Adrenal gland (tissue), 12 donors: Measurements from ENCODE around the gene MFF. TPM values are rescaled to one million over a fixed set of nuclear protein-coding genes. Genes with fewer than 3 reads are reported as not detected.

Experiments used
- DNase-seq, 7 donors: peaks; one replicate each; pipeline ENCODE4 v3.0.0-alpha.2; 2019 to 2020
- H3K27ac ChIP-seq, 5 donors: fragments of 200-600 bp; sonication (generic) in 4 of 5; 1 replicate in 3 of 5; 2 replicates in 2 of 5; pipeline versions ENCODE4 v1.5.1 to v1.8.0; 2016 to 2020; ENCODE audit warnings: mild to moderate bottlenecking in 1 of 5
- H3K27me3 ChIP-seq: fragments of 200-600 bp; 2 replicates; pipeline ENCODE4 v1.8.0; 2021
- H3K36me3 ChIP-seq, 2 donors: fragments of 200-600 bp; replicated peaks in 1 of 2; 1 replicate in 1 of 2; 2 replicates in 1 of 2; pipeline versions ENCODE4 v1.5.1 to v1.8.0; 2018 to 2022
- H3K4me1 ChIP-seq, 2 donors: fragments of 200-600 bp; replicated peaks in 1 of 2; 1 replicate in 1 of 2; 2 replicates in 1 of 2; pipeline versions ENCODE4 v1.5.1 to v1.8.0; 2018 to 2021
- H3K4me3 ChIP-seq, 4 donors: fragments of 200-600 bp; sonication (generic) in 3 of 4; one replicate each; pipeline ENCODE4 v1.5.1; 2016 to 2018
- H3K9me3 ChIP-seq, 3 donors: fragments of 200-600 bp; sonication (generic) in 1 of 3; replicated peaks in 1 of 3; 1 replicate in 2 of 3; 2 replicates in 1 of 3; pipeline versions ENCODE4 v1.5.1 to v1.8.0; 2016 to 2021
- POLR2A ChIP-seq, 2 donors: fragments of 450-650 bp; IDR thresholded peaks; one replicate each; pipeline ENCODE4 v1.6.1; 2017; ENCODE audit warnings: antibody characterized with exemption in 2 of 2, mild to moderate bottlenecking in 2 of 2, moderate library complexity in 1 of 2
- WGBS, 4 donors: extraction: QIAGEN DNeasy Blood & Tissue Kit in 2 of 4; methylation state at CpG; one replicate each; pipeline versions ENCODE4 v1.1.5 to v1.1.7; 2013 to 2017; 5-methylcytosine and 5-hydroxymethylcytosine counted together
- intact Hi-C, 2 donors: fragments of 100-400 bp; cut with DNase I; formaldehyde crosslinking; loops; one replicate each; pipeline versions ENCODE4 v1.14.1 to v1.15.0; 2022 to 2023
- polyA plus RNA-seq, 3 donors: library from polyadenylated mRNA; stranded (reverse); fragments of 200-250 nt in 2 of 3; fragments of 350-450 nt in 1 of 3; fragmentation: Illumina TruSeq in 1 of 3; extraction: RNeasy Lipid Tissue Mini Kit (QIAGEN cat#74804) in 1 of 3; gene quantifications; one replicate each; pipeline ENCODE4 v1.2.3, GENCODE V29; 2013 to 2014
- total RNA-seq, 9 donors: library from RNA; depleted of rRNA in 4 of 9; stranded (reverse); fragments of >200 nt in 4 of 9; fragments of 120-200 nt in 1 of 9; fragmentation: NEBNext Ultra II Directional in 1 of 9; extraction: Animal tissue kit (Norgen Biotek cat#: 25700) in 1 of 9; gene quantifications; one replicate each; pipeline versions ENCODE4 v1.1.0 to v1.2.4, GENCODE V29; 2013 to 2023
- TF ChIP-seq, protein P1 (sequence below), 6 experiments: fragments of 450-650 bp in 4 of 6; fragments of 200-600 bp in 2 of 6; sonication (generic) in 1 of 6; IDR thresholded peaks; 1 replicate in 5 of 6; 2 replicates in 1 of 6; pipeline versions ENCODE4 v1.5.1 to v1.8.0; 2016 to 2021; ENCODE audit warnings: antibody characterized with exemption in 6 of 6, mild to moderate bottlenecking in 2 of 6, moderate library complexity in 1 of 6
- donor health status: healthy with polysubstance abuse.
- donor health status: Bipolar disorder and iron deficiency.
- donor health status: DM: yes; HTN: yes; CAD: no.
- donor health status: DM: no; HTN: no; CAD: no.
- donor health status: DM: no; HTN: no; CAD: no.
- donor health status: DM: yes; HTN: yes; CAD: no.

MFF gene
- total and polyA plus RNA-seq, 12 donors = 58.0 to 156 (median 104) TPM

DNA sequence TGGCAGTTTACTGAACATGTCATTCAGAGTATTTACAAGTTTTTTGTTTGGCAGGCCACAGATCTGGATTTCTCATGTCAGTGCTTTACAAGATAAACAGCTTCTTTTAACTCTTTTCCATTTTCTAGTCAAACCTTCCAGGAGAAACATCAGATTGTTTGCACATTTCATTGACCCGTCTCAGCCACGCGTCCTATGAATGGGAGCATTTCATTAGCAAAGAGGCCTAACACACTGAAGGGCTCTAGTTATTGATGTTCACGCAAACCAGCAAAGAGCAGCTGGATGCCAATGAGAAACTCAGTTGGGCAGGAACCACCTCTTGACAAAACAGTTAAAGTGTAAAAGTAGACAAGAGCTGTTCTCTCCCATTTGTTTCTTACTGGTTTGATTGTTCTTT is 29.2 kb upstream of the MFF start:
- Histone ChIP-seq H3K4me3 (no peak overlapping the region), H3K36me3 (peaks cover 0 to 13% of the 10 kb centered on the region in 2 donors), H3K9me3 (no peaks in the 10 kb centered on the region), H3K4me1 (no peaks in the 10 kb centered on the region), H3K27me3 (no peaks in the 10 kb centered on the region), H3K27ac (no peak overlapping the region)
- WGBS, 4 donors = 90 to 93% (median 91%) methylated on average over 4 of the region's 4 CpGs
- intact Hi-C loops = no loop called here
- TF ChIP-seq POLR2A (IDR thresholded peaks at IDR 0.05) = no peak
- TF ChIP-seq, protein P1, sequence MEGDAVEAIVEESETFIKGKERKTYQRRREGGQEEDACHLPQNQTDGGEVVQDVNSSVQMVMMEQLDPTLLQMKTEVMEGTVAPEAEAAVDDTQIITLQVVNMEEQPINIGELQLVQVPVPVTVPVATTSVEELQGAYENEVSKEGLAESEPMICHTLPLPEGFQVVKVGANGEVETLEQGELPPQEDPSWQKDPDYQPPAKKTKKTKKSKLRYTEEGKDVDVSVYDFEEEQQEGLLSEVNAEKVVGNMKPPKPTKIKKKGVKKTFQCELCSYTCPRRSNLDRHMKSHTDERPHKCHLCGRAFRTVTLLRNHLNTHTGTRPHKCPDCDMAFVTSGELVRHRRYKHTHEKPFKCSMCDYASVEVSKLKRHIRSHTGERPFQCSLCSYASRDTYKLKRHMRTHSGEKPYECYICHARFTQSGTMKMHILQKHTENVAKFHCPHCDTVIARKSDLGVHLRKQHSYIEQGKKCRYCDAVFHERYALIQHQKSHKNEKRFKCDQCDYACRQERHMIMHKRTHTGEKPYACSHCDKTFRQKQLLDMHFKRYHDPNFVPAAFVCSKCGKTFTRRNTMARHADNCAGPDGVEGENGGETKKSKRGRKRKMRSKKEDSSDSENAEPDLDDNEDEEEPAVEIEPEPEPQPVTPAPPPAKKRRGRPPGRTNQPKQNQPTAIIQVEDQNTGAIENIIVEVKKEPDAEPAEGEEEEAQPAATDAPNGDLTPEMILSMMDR (IDR thresholded peaks at IDR 0.05) = no peak
- no peak for DNase-seq

DNA sequence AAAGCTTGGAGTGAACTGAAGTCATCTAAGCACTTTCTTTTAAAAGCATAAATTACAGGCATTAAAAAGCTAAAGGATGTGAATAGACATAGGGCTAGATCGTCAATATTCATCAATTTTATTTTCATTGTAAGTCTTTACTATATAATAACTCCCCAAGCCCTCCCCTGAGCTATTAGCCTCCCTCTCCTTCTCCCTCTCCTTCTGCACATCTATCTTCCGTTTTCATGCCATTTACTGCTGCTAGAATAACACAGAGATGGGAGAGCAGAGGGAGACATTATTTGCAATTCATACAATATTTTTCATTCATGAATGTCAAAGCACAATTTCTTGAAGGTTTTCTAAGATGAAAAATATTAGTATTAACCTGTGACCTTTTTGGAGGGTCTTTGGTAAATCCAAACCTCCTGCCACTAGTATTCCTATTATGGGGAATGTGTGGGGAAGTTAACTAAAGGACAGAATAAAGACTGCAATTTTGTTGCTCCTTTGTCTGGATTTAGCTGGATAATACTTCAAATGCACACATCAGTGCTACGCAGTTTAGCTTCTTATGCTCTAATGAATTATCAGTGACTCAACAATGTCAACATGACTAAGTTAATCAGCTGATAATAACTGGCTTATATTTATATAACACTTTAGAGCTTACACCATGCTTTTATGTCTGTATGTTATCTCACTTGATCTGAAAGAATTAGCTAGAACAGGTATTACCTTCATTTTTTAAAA is 28.2 kb upstream of the MFF start:
- peaks cover 0 to 13% of the 10 kb centered on the region in 2 donors for H3K36me3 ChIP-seq
- H3K4me1 ChIP-seq = no peaks in the 10 kb centered on the region
- WGBS, 4 donors = 77 to 80% (median 79%) methylated on average over 3 of the region's 3 CpGs
- no peak for DNase-seq
- no peak overlapping the region for H3K4me3 ChIP-seq
- H3K9me3 ChIP-seq = no peaks in the 10 kb centered on the region
- no peak overlapping the region for H3K27ac ChIP-seq
- H3K27me3 ChIP-seq = no peaks in the 10 kb centered on the region
- TF ChIP-seq, protein P1 (IDR thresholded peaks at IDR 0.05) = no peak
- TF ChIP-seq POLR2A (IDR thresholded peaks at IDR 0.05) = no peak
- intact Hi-C loops = no loop called here

DNA sequence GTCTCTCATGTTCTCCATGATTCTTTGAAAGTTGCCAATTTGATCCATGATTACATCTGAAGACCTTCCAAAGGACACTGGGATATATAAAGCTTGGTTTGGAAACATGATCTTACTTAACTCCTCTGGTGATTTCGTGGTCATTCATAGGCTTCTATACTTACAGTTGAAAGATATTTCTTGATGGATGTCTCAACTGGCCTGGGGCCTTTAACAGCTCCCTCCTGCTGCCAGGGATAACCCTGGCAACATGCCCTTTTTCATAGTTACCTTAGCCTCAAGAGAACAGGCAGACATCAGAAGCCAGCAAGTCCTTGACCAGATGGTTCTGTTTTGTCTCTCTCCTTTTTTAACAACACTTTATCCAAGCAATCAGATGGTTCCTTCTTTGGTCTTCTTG is 23.5 kb upstream of the MFF start:
- Histone ChIP-seq H3K27me3 (no peaks in the 10 kb centered on the region), H3K4me1 (no peaks in the 10 kb centered on the region), H3K4me3 (no peak overlapping the region), H3K36me3 (peaks cover 5 to 7% of the 10 kb centered on the region in 2 donors), H3K9me3 (no peaks in the 10 kb centered on the region), H3K27ac (no peak overlapping the region)
- no peak for DNase-seq
- intact Hi-C loops = no loop called here
- TF ChIP-seq POLR2A (IDR thresholded peaks at IDR 0.05) = no peak
- TF ChIP-seq, protein P1 (IDR thresholded peaks at IDR 0.05) = no peak
- WGBS, 4 donors = 57 to 82% (median 68%) methylated on average over 1 of the region's 1 CpG

DNA sequence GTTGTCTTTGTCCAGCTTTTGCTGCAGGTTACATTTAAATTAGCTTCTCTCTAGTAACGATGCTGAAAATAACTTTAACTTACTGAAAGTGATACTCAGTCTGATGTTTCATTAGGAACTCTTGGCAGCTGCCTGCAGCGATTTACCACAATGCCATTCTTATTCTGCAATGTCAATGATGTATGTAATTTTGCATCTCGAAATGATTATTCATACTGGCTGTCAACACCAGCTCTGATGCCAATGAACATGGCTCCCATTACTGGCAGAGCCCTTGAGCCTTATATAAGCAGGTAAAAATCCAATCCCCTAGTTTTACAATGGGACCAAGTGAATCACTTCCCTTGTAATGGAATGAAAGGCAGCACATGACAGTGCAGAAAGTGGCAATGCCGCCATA is 16.3 kb upstream of the MFF start:
- no peak for DNase-seq

More for the DNA sequence above, 16.3 kb upstream of the MFF start:
- Histone ChIP-seq H3K27ac (no peak overlapping the region), H3K4me1 (no peaks in the 10 kb centered on the region), H3K9me3 (no peaks in the 10 kb centered on the region), H3K36me3 (peaks cover 0 to 5% of the 10 kb centered on the region in 2 donors), H3K4me3 (no peak overlapping the region), H3K27me3 (no peaks in the 10 kb centered on the region)
- TF ChIP-seq, protein P1 (IDR thresholded peaks at IDR 0.05) = no peak
- no peak for TF ChIP-seq POLR2A (IDR thresholded peaks at IDR 0.05)
- 89 to 93% (median 91%) methylated on average over 4 of the region's 4 CpGs for WGBS, 4 donors
- intact Hi-C loops = no loop called here
